ENCODE data around the gene DR1. TPM values are rescaled to one million over a fixed set of nuclear protein-coding genes. Genes with fewer than 3 reads are reported as not detected.

DR1 gene
- total RNA-seq, 4 donors from 2014 or later: 26.8 to 59.1 (median 37.9) TPM

- ATAC-seq (no peak), DNase-seq (no peak)
- no peaks in the 10 kb centered on the region for H3K27me3 ChIP-seq
- H3K4me1 ChIP-seq: peaks cover 36 to 47% of the 10 kb centered on the region in 2 donors
- no peaks in the 10 kb centered on the region for H3K9me3 ChIP-seq
- H3K27ac ChIP-seq: peak overlapping the region; percentile 95 to 98 (median 96)
- TF ChIP-seq CTCF (IDR thresholded peaks at IDR 0.05 in 4 of 5, conservative IDR thresholded peaks at IDR 0.05 in 1 of 5): no peak
- TF ChIP-seq POLR2A (IDR thresholded peaks at IDR 0.05): no peak
- H3K4me3 ChIP-seq: peak overlapping the region; percentile 82 to 97 (median 94)
- intact Hi-C loops (cut with DNase I; ENCODE audit: low total_unique reads) (loop anchor here (2.0 to 10.0 kb wide), 6 partner anchors 167 to 1070 kb away; partner anchors contain the start of genes ABCD3, CCDC18, DIPK1A and DNTTIP2), in situ Hi-C loops (cut with MboI; ENCODE audit: low sequenced_read_pairs in 4 of 4) (no loop called here)
- no peaks in the 10 kb centered on the region for H3K36me3 ChIP-seq
These were observed 1.7 kb downstream of the DR1 start for GRCh38 chr1:93347334-93347899.

GRCh38 chr1:93348104-93348728 lies 2.5 kb downstream of the DR1 start:
- no peak for DNase-seq
- in situ Hi-C loops (cut with MboI; ENCODE audit: low sequenced_read_pairs in 4 of 4) (no loop called here), intact Hi-C loops (cut with DNase I; ENCODE audit: low total_unique reads) (loop anchor here (2.0 to 10.0 kb wide), 6 partner anchors 101 to 1069 kb away; partner anchors contain the start of genes ABCD3, DIPK1A, DNTTIP2 and FNBP1L)
- Histone ChIP-seq H3K36me3 (no peaks in the 10 kb centered on the region), H3K27ac (peak overlapping the region; percentile 95 to 98 (median 96)), H3K9me3 (no peaks in the 10 kb centered on the region), H3K4me1 (peaks cover 43 to 46% of the 10 kb centered on the region in 2 donors), H3K4me3 (peak overlapping the region; percentile 82 to 97 (median 94)), H3K27me3 (no peaks in the 10 kb centered on the region)
- ATAC-seq: no peak
- no peak for TF ChIP-seq POLR2A (IDR thresholded peaks at IDR 0.05)
- no peak for TF ChIP-seq CTCF (IDR thresholded peaks at IDR 0.05 in 4 of 5, conservative IDR thresholded peaks at IDR 0.05 in 1 of 5)

- Histone ChIP-seq H3K27me3 (no peaks in the 10 kb centered on the region), H3K9me3 (no peaks in the 10 kb centered on the region), H3K4me3 (peak overlapping the region; percentile 6 to 97 (median 89)), H3K36me3 (peaks cover 0 to 5% of the 10 kb centered on the region in 2 donors), H3K4me1 (peaks cover 54 to 55% of the 10 kb centered on the region in 2 donors), H3K27ac (peak overlapping the region; percentile 95 to 98 (median 96))
- DNase-seq (no peak), ATAC-seq (no peak)
- intact Hi-C loops (cut with DNase I; ENCODE audit: low total_unique reads) (loop anchor here (2.0 to 10.0 kb wide), 6 partner anchors 99 to 1068 kb away; partner anchors contain the start of genes ABCD3, DIPK1A, DNTTIP2 and FNBP1L), in situ Hi-C loops (cut with MboI; ENCODE audit: low sequenced_read_pairs in 4 of 4) (no loop called here)
- no peak for TF ChIP-seq CTCF (IDR thresholded peaks at IDR 0.05 in 4 of 5, conservative IDR thresholded peaks at IDR 0.05 in 1 of 5)
These were observed 3.8 kb downstream of the DR1 start for GRCh38 chr1:93349231-93350135.

- H3K36me3 ChIP-seq: peaks cover 5 to 12% of the 10 kb centered on the region in 2 donors
- no peak for TF ChIP-seq CTCF (IDR thresholded peaks at IDR 0.05 in 4 of 5, conservative IDR thresholded peaks at IDR 0.05 in 1 of 5)
- TF ChIP-seq POLR2A (IDR thresholded peaks at IDR 0.05): no peak
- H3K9me3 ChIP-seq: no peaks in the 10 kb centered on the region
- in situ Hi-C loops (cut with MboI; ENCODE audit: low sequenced_read_pairs in 4 of 4) (no loop called here), intact Hi-C loops (cut with DNase I; ENCODE audit: low total_unique reads) (no loop called here)
- H3K4me3 ChIP-seq: peak overlapping the region in 2 of 4 donors; percentile 96 to 97
- ATAC-seq: no peak
- peak overlapping the region; percentile 95 to 98 (median 96) for H3K27ac ChIP-seq
- no peaks in the 10 kb centered on the region for H3K27me3 ChIP-seq
- DNase-seq: no peak
- peaks cover 50% of the 10 kb centered on the region in 2 donors for H3K4me1 ChIP-seq
These were observed 4.6 kb downstream of the DR1 start for GRCh38 chr1:93350322-93350721.

All from gastrocnemius medialis (tissue), 4 donors.